GM23338 (cell line): Measurements from ENCODE around the gene DNAH17. TPM values are rescaled to one million over a fixed set of nuclear protein-coding genes. Genes with fewer than 3 reads are reported as not detected.

Experiments
- ATAC-seq: fragments of 200-7000 bp; cut with Tn5 transposase; 3 replicates; pipeline ENCODE4 v1.9.1; 2020
- DNase-seq: peaks from one replicate; pipeline ENCODE4 v3.0.0-alpha.2; 2015; ENCODE audit warnings: low spot score
- H2AFZ ChIP-seq: fragments of 200-600 bp; sonication (generic); 2 replicates; pipeline ENCODE4 v1.8.0; 2016; ENCODE audit warnings: antibody characterized with exemption, mild to moderate bottlenecking, moderate library complexity
- H3F3A ChIP-seq: fragments of 200-600 bp; sonication (generic); replicated peaks from 2 replicates; pipeline ENCODE4 v1.8.0; 2017; ENCODE audit warnings: antibody characterized with exemption, mixed run types, low read depth
- H3K27ac ChIP-seq: fragments of 200-600 bp; sonication (generic); 2 replicates; pipeline ENCODE4 v1.6.1; 2016; ENCODE audit warnings: low read depth
- H3K27me3 ChIP-seq: fragments of 200-600 bp; sonication (generic); 2 replicates; pipeline ENCODE4 v1.8.0; 2016; ENCODE audit warnings: mild to moderate bottlenecking, mixed run types, moderate library complexity; ENCODE audit not compliant: insufficient read depth
- H3K36me3 ChIP-seq: fragments of 200-600 bp; sonication (generic); 2 replicates; pipeline ENCODE4 v1.8.0; 2016; ENCODE audit warnings: mild to moderate bottlenecking; ENCODE audit not compliant: insufficient read depth
- H3K4me1 ChIP-seq: fragments of 200-600 bp; sonication (generic); 2 replicates; pipeline ENCODE4 v1.8.0; 2016; ENCODE audit warnings: mild to moderate bottlenecking, moderate library complexity; ENCODE audit not compliant: insufficient read depth
- H3K4me2 ChIP-seq: fragments of 200-600 bp; sonication (generic); 2 replicates; pipeline ENCODE4 v1.7.1; 2017; ENCODE audit warnings: mixed run types
- H3K4me3 ChIP-seq: fragments of 200-600 bp; sonication (generic); 2 replicates; pipeline ENCODE4 v1.6.1; 2016; ENCODE audit warnings: mixed run types
- H3K79me2 ChIP-seq: fragments of 200-600 bp; sonication (generic); replicated peaks from 2 replicates; pipeline ENCODE4 v1.8.0; 2017; ENCODE audit warnings: mild to moderate bottlenecking; ENCODE audit not compliant: insufficient read depth
- H3K9me2 ChIP-seq: fragments of 200-600 bp; sonication (generic); 2 replicates; pipeline ENCODE4 v1.8.0; 2017; ENCODE audit not compliant: insufficient read depth
- H4K20me1 ChIP-seq: fragments of 200-600 bp; sonication (generic); replicated peaks from 2 replicates; pipeline ENCODE4 v1.8.0; 2017; ENCODE audit warnings: mild to moderate bottlenecking; ENCODE audit not compliant: insufficient read depth
- H3K27ac Mint-ChIP-seq: 2 replicates; pipeline ENCODE4 v1.8.0; 2020; ENCODE audit warnings: inconsistent platforms, mild to moderate bottlenecking, moderate library complexity, mixed read lengths
- H3K27me3 Mint-ChIP-seq: 3 replicates; pipeline ENCODE4 v1.8.0; 2022; ENCODE audit warnings: low read depth, mild to moderate bottlenecking, moderate library complexity, mixed read lengths, inconsistent platforms; ENCODE audit not compliant: insufficient read depth, poor library complexity
- H3K36me3 Mint-ChIP-seq: 3 replicates; pipeline ENCODE4 v1.8.0; 2021; ENCODE audit warnings: low read depth, mild to moderate bottlenecking, inconsistent platforms, moderate library complexity, mixed read lengths
- H3K4me1 Mint-ChIP-seq: 3 replicates; pipeline ENCODE4 v1.8.0; 2020; ENCODE audit warnings: mild to moderate bottlenecking, inconsistent platforms, mixed read lengths
- H3K4me3 Mint-ChIP-seq: 3 replicates; pipeline ENCODE4 v1.8.0; 2021; ENCODE audit warnings: moderate library complexity, mild to moderate bottlenecking, inconsistent platforms, mixed read lengths
- H3K9me3 Mint-ChIP-seq: 3 replicates; pipeline ENCODE4 v1.8.0; 2020; ENCODE audit warnings: moderate library complexity, mild to moderate bottlenecking, inconsistent platforms, mixed read lengths
- CTCF ChIP-seq, 2 experiments: fragments of 200-600 bp in 1 of 2; sonication (generic) in 1 of 2; conservative IDR thresholded peaks; 2 replicates each; pipeline versions ENCODE4 v1.5.1 to v1.6.1; 2016 to 2017; ENCODE audit warnings: antibody characterized with exemption in 2 of 2, low read depth in 2 of 2, mild to moderate bottlenecking in 2 of 2, moderate library complexity in 1 of 2
- EZH2 ChIP-seq: fragments of 200-600 bp; sonication (generic); IDR thresholded peaks from one replicate; pipeline ENCODE4 v1.8.0; 2017; ENCODE audit warnings: antibody characterized with exemption, mild to moderate bottlenecking, low read depth; ENCODE audit not compliant: unreplicated experiment
- REST ChIP-seq: IDR thresholded peaks from one replicate; pipeline ENCODE4 v1.6.1; 2018; ENCODE audit warnings: antibody characterized with exemption; ENCODE audit not compliant: unreplicated experiment
- ZNF114 ChIP-seq: fragments of 250-450 bp; sonication (Bioruptor Pico); IDR thresholded peaks from 2 replicates; pipeline ENCODE4 v1.5.0; 2020; ENCODE audit warnings: mild to moderate bottlenecking, moderate library complexity
- ZNF331 ChIP-seq: fragments of 250-450 bp; sonication (Bioruptor Pico); IDR thresholded peaks from 2 replicates; pipeline ENCODE4 v1.5.0; 2020; ENCODE audit warnings: low read depth, mild to moderate bottlenecking, moderate library complexity
- polyA plus RNA-seq: library from polyadenylated mRNA; unstranded; fragments of >200 nt; fragmentation: Nextera tagmentation; extraction: Ambion mirVana; gene quantifications from 2 replicates; pipeline ENCODE4 v1.2.1, GENCODE V29; 2016
- total RNA-seq: library from RNA; depleted of rRNA; stranded (reverse); fragments of >200 nt; shearing (Covaris generic); gene quantifications from 2 replicates; pipeline ENCODE4 v1.2.3, GENCODE V29; 2014
- TF ChIP-seq, protein P1 (sequence below): fragments of 250-450 bp; sonication (Bioruptor Pico); IDR thresholded peaks from 2 replicates; pipeline ENCODE4 v1.5.0; 2020; ENCODE audit warnings: mild to moderate bottlenecking, moderate library complexity

The DNAH17 gene
- total and polyA plus RNA-seq, 2 experiments from 2014 or later = 0.59 to 2.0 TPM

- Mint-ChIP-seq H3K27me3 (peaks cover 3% of the 10 kb centered on the region), H3K4me3 (no peak overlapping the region), H3K36me3 (no peaks in the 10 kb centered on the region), H3K9me3 (no peaks in the 10 kb centered on the region), H3K27ac (no peak overlapping the region), H3K4me1 (peaks cover 3% of the 10 kb centered on the region; the same call in 1 of the 3 replicates)
- Histone ChIP-seq H3K4me3 (no peak overlapping the region), H3K9me2 (no peaks in the 10 kb centered on the region), H3K27me3 (no peaks in the 10 kb centered on the region), H2AFZ (no peak overlapping the region), H3K36me3 (no peaks in the 10 kb centered on the region), H3K4me2 (no peak overlapping the region), H4K20me1 (no peaks in the 10 kb centered on the region), H3K4me1 (no peaks in the 10 kb centered on the region), H3K79me2 (no peaks in the 10 kb centered on the region), H3F3A (no peaks in the 10 kb centered on the region), H3K27ac (no peak overlapping the region)
- DNase-seq (no peak), ATAC-seq (no peak)
- TF ChIP-seq EZH2 (no peak), ZNF331 (CRISPR knock-in tag) (no peak), REST (no peak), CTCF (conservative IDR thresholded peaks at IDR 0.05; ENCODE audit: low read depth in 2 of 2) (no peak), ZNF114 (CRISPR knock-in tag) (no peak)
- TF ChIP-seq, protein P1, sequence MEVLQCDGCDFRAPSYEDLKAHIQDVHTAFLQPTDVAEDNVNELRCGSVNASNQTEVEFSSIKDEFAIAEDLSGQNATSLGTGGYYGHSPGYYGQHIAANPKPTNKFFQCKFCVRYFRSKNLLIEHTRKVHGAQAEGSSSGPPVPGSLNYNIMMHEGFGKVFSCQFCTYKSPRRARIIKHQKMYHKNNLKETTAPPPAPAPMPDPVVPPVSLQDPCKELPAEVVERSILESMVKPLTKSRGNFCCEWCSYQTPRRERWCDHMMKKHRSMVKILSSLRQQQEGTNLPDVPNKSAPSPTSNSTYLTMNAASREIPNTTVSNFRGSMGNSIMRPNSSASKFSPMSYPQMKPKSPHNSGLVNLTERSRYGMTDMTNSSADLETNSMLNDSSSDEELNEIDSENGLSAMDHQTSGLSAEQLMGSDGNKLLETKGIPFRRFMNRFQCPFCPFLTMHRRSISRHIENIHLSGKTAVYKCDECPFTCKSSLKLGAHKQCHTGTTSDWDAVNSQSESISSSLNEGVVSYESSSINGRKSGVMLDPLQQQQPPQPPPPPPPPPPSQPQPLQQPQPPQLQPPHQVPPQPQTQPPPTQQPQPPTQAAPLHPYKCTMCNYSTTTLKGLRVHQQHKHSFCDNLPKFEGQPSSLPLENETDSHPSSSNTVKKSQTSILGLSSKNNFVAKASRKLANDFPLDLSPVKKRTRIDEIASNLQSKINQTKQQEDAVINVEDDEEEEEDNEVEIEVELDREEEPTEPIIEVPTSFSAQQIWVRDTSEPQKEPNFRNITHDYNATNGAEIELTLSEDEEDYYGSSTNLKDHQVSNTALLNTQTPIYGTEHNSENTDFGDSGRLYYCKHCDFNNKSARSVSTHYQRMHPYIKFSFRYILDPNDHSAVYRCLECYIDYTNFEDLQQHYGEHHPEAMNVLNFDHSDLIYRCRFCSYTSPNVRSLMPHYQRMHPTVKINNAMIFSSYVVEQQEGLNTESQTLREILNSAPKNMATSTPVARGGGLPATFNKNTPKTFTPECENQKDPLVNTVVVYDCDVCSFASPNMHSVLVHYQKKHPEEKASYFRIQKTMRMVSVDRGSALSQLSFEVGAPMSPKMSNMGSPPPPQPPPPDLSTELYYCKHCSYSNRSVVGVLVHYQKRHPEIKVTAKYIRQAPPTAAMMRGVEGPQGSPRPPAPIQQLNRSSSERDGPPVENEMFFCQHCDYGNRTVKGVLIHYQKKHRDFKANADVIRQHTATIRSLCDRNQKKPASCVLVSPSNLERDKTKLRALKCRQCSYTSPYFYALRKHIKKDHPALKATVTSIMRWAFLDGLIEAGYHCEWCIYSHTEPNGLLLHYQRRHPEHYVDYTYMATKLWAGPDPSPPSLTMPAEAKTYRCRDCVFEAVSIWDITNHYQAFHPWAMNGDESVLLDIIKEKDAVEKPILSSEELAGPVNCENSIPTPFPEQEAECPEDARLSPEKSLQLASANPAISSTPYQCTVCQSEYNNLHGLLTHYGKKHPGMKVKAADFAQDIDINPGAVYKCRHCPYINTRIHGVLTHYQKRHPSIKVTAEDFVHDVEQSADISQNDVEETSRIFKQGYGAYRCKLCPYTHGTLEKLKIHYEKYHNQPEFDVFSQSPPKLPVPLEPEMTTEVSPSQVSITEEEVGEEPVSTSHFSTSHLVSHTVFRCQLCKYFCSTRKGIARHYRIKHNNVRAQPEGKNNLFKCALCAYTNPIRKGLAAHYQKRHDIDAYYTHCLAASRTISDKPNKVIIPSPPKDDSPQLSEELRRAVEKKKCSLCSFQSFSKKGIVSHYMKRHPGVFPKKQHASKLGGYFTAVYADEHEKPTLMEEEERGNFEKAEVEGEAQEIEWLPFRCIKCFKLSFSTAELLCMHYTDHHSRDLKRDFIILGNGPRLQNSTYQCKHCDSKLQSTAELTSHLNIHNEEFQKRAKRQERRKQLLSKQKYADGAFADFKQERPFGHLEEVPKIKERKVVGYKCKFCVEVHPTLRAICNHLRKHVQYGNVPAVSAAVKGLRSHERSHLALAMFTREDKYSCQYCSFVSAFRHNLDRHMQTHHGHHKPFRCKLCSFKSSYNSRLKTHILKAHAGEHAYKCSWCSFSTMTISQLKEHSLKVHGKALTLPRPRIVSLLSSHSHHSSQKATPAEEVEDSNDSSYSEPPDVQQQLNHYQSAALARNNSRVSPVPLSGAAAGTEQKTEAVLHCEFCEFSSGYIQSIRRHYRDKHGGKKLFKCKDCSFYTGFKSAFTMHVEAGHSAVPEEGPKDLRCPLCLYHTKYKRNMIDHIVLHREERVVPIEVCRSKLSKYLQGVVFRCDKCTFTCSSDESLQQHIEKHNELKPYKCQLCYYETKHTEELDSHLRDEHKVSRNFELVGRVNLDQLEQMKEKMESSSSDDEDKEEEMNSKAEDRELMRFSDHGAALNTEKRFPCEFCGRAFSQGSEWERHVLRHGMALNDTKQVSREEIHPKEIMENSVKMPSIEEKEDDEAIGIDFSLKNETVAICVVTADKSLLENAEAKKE (CRISPR knock-in tag) = no peak
Measured at GRCh38 chr17:78506454-78507309, 70.5 kb downstream of the DNAH17 start.
